Neural crest cell (in vitro differentiated cells): Measurements from ENCODE around the gene RYR1. TPM values are rescaled to one million over a fixed set of nuclear protein-coding genes. Genes with fewer than 3 reads are reported as not detected.
"Not testable (repeated sequence)": the region's sequence is repeated elsewhere in the genome, so short reads cannot be mapped to it uniquely, and the experiment has no call there.

ENCODE experiments used
- DNase-seq: peaks from one replicate; pipeline ENCODE4 v3.0.0; 2021; ENCODE audit warnings: low read depth, mixed read lengths, low spot score
- H3K27ac Mint-ChIP-seq: one replicate; pipeline ENCODE4 v1.8.0; 2021; ENCODE audit warnings: mild to moderate bottlenecking, mixed read lengths; ENCODE audit not compliant: unreplicated experiment
- H3K27me3 Mint-ChIP-seq: 2 replicates; pipeline ENCODE4 v1.8.0; 2021; ENCODE audit warnings: low read depth, mild to moderate bottlenecking, mixed read lengths
- H3K36me3 Mint-ChIP-seq: 2 replicates; pipeline ENCODE4 v1.8.0; 2021; ENCODE audit warnings: low read depth, mild to moderate bottlenecking, mixed read lengths
- H3K4me1 Mint-ChIP-seq: 2 replicates; pipeline ENCODE4 v1.8.0; 2021; ENCODE audit warnings: mixed read lengths
- H3K4me3 Mint-ChIP-seq: one replicate; pipeline ENCODE4 v1.8.0; 2021; ENCODE audit warnings: mild to moderate bottlenecking, mixed read lengths
- H3K9me3 Mint-ChIP-seq: 2 replicates; pipeline ENCODE4 v1.8.0; 2021; ENCODE audit warnings: mixed read lengths
- total RNA-seq: library from RNA; stranded (reverse); gene quantifications from 2 replicates; pipeline ENCODE4 v1.2.1, GENCODE V29; 2021
- TF ChIP-seq, protein P1 (sequence below): fragments of 200-600 bp; sonication (generic); conservative IDR thresholded peaks from 2 replicates; pipeline ENCODE4 v1.5.0; 2021; ENCODE audit warnings: antibody characterized with exemption, mild to moderate bottlenecking

The RYR1 gene
- total RNA-seq, 1 donor from 2014 or later: 1.1 TPM

DNA sequence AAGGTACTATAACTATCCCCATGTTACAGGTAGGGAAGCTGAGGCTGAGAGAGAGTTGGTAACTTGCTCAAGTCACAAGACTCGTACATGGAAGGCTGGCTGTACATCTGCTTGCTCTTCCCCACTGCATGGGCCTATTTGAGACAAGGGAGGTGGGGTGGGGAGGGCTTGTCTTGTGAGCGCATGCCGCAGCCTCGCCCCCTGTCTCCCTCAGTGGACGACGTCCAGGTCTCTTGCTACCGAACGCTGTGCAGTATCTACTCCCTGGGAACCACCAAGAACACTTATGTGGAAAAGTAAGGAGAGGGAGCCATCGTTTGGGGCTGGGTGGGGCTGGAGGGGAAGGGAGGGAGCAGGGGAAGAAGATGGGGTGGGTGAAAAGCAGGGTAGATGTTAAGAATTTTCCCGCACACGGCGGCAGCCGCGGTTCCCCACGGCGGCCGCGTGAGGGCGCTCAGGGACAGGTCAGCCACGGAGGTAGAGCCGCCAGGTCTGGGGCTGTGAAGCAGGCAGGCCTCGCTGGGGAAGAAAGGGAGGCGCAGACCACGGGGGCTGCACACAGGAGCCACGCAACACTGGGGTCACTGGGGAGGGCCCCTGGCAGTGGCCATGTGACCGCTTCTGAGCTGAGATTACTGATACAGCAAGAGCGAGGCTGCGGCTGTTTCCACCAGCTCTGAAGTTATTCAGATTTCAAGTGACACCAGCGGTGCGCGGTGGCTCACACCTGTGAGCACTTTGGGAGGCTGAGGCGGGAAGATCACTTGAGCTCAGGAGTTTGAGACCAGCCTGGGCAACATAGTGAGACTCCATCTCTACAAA, 81.5 kb downstream of the RYR1 start:
- DNase-seq: peak; percentile 80
- H3K27me3 Mint-ChIP-seq: no peaks in the 10 kb centered on the region
- H3K27ac Mint-ChIP-seq: no peak overlapping the region
- TF ChIP-seq, protein P1, sequence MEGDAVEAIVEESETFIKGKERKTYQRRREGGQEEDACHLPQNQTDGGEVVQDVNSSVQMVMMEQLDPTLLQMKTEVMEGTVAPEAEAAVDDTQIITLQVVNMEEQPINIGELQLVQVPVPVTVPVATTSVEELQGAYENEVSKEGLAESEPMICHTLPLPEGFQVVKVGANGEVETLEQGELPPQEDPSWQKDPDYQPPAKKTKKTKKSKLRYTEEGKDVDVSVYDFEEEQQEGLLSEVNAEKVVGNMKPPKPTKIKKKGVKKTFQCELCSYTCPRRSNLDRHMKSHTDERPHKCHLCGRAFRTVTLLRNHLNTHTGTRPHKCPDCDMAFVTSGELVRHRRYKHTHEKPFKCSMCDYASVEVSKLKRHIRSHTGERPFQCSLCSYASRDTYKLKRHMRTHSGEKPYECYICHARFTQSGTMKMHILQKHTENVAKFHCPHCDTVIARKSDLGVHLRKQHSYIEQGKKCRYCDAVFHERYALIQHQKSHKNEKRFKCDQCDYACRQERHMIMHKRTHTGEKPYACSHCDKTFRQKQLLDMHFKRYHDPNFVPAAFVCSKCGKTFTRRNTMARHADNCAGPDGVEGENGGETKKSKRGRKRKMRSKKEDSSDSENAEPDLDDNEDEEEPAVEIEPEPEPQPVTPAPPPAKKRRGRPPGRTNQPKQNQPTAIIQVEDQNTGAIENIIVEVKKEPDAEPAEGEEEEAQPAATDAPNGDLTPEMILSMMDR: peak; percentile 94
- no peaks in the 10 kb centered on the region for H3K36me3 Mint-ChIP-seq
- H3K4me1 Mint-ChIP-seq: peaks cover 6% of the 10 kb centered on the region
- no peak overlapping the region for H3K4me3 Mint-ChIP-seq
- H3K9me3 Mint-ChIP-seq: no peaks in the 10 kb centered on the region

DNA sequence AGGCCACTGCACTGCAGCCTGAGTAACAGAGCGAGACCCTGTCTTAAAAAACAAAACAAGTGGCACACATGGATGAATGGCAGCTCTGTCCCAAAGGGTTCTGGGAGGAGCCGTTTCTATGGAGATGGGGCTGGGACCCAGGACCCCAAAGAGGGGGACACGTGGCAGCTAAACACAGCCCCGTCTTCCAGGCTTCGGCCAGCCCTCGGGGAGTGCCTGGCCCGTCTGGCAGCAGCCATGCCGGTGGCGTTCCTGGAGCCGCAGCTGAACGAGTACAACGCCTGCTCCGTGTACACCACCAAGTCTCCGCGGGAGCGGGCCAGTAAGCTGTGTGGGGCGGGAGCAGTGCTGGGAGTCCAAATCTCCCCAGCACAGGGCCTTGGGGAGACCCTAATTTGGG, 82.4 kb downstream of the RYR1 start:
- Mint-ChIP-seq H3K9me3 (no peaks in the 10 kb centered on the region), H3K27ac (no peak overlapping the region), H3K4me1 (peaks cover 6% of the 10 kb centered on the region), H3K4me3 (no peak overlapping the region), H3K36me3 (no peaks in the 10 kb centered on the region), H3K27me3 (no peaks in the 10 kb centered on the region)
- TF ChIP-seq, protein P1: no peak
- DNase-seq: no peak

DNA sequence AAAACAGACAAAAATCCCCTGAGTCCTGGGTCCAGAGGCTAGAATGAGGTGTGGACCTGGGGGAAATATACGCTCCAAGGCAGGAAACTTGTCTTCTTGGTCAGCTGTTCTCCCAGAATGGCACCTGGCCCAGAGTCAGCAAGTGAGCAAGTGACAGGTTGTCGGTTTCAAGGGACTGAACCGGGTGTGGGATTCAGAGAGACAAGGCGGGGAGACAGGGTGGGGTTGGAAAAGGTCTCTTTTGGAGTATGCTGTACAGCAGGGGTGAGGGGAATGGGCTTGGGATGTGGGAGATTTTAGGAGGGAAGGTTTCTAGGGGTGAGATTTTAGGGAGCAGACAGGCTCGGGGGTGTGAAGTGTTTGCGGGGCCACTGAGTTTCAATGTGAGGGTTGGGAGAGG, 83.3 kb downstream of the RYR1 start:
- DNase-seq: no peak
- Mint-ChIP-seq H3K36me3 (no peaks in the 10 kb centered on the region), H3K9me3 (no peaks in the 10 kb centered on the region), H3K4me3 (no peak overlapping the region), H3K4me1 (peaks cover 6% of the 10 kb centered on the region), H3K27ac (no peak overlapping the region), H3K27me3 (no peaks in the 10 kb centered on the region)
- TF ChIP-seq, protein P1: no peak

DNA sequence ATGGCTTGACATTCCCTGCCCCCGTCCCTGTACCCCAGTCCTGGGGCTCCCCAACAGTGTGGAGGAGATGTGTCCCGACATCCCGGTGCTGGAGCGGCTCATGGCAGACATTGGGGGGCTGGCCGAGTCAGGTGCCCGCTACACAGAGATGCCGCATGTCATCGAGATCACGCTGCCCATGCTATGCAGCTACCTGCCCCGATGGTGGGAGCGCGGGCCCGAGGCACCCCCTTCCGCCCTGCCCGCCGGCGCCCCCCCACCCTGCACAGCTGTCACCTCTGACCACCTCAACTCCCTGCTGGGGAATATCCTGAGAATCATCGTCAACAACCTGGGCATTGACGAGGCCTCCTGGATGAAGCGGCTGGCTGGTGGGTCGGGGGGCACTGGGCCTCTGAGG, 83.8 kb downstream of the RYR1 start:
- Mint-ChIP-seq H3K36me3 (no peaks in the 10 kb centered on the region), H3K4me1 (peaks cover 6% of the 10 kb centered on the region), H3K4me3 (no peak overlapping the region), H3K9me3 (no peaks in the 10 kb centered on the region), H3K27ac (no peak overlapping the region), H3K27me3 (no peaks in the 10 kb centered on the region)
- DNase-seq: no peak
- TF ChIP-seq, protein P1: no peak

DNA sequence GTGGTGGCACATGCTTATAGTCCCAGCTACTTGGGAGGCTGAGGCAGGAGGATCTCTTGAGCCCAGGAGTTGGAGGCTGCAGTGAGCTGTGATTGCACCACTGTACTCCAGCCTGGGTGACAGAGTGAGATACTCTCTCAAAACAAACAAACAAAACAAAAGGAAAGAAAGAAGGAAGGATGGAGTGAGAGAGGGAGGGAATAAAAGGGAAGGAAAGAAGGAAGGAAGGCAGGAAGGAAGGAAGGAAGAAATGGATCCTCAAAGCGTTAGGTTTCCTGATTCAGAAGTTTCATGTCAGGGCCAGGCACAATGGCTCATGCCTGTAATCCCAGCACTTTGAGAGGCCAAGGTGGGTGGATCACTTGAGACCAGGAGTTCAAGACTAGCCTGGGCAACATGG, 84.5 kb downstream of the RYR1 start:
- not testable (repeated sequence) for DNase-seq, H3K27ac Mint-ChIP-seq, H3K4me3 Mint-ChIP-seq, H3K27me3 Mint-ChIP-seq, H3K9me3 Mint-ChIP-seq, H3K36me3 Mint-ChIP-seq, H3K4me1 Mint-ChIP-seq

DNA sequence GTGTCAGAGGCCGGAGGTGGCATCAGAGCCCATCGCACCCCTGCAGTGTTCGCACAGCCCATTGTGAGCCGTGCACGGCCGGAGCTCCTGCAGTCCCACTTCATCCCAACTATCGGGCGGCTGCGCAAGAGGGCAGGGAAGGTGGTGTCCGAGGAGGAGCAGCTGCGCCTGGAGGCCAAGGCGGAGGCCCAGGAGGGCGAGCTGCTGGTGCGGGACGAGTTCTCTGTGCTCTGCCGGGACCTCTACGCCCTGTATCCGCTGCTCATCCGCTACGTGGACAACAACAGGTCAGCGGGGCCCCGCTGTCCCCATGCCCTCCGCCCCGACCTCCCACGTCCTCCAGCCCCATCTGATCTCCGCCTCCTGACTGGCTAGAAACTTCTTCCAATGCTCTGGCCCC, 85.7 kb downstream of the RYR1 start:
- no peak for DNase-seq
- TF ChIP-seq, protein P1: no peak
- H3K9me3 Mint-ChIP-seq: no peaks in the 10 kb centered on the region
- peaks cover 6% of the 10 kb centered on the region for H3K4me1 Mint-ChIP-seq
- no peaks in the 10 kb centered on the region for H3K27me3 Mint-ChIP-seq
- no peaks in the 10 kb centered on the region for H3K36me3 Mint-ChIP-seq
- H3K4me3 Mint-ChIP-seq: no peak overlapping the region
- no peak overlapping the region for H3K27ac Mint-ChIP-seq
